Keratinocyte (primary cell): Measurements from ENCODE around the gene TAC3.
"Not testable (repeated sequence)": the region's sequence is repeated elsewhere in the genome, so short reads cannot be mapped to it uniquely, and the experiment has no call there.

ENCODE experiments used
- EZH2 ChIP-seq: IDR thresholded peaks from one replicate; pipeline ENCODE4 v1.6.1; 2012; ENCODE audit warnings: inconsistent platforms, mild to moderate bottlenecking, low read length, moderate library complexity
- TF ChIP-seq, protein P1 (sequence below), 3 experiments: IDR thresholded peaks in 1 of 3; conservative IDR thresholded peaks in 1 of 3; optimal IDR thresholded peaks in 1 of 3; 2 replicates in 2 of 3; 3 replicates in 1 of 3; pipeline versions ENCODE3 to v1.5.1; 2011; ENCODE audit warnings: low read length in 3 of 3, mild to moderate bottlenecking in 3 of 3, moderate library complexity in 2 of 3, control low read depth in 1 of 3, inconsistent platforms in 1 of 3; ENCODE audit not compliant: insufficient read depth in 2 of 3; ENCODE audit errors: extremely low read depth in 1 of 3

- TF ChIP-seq, protein P1, sequence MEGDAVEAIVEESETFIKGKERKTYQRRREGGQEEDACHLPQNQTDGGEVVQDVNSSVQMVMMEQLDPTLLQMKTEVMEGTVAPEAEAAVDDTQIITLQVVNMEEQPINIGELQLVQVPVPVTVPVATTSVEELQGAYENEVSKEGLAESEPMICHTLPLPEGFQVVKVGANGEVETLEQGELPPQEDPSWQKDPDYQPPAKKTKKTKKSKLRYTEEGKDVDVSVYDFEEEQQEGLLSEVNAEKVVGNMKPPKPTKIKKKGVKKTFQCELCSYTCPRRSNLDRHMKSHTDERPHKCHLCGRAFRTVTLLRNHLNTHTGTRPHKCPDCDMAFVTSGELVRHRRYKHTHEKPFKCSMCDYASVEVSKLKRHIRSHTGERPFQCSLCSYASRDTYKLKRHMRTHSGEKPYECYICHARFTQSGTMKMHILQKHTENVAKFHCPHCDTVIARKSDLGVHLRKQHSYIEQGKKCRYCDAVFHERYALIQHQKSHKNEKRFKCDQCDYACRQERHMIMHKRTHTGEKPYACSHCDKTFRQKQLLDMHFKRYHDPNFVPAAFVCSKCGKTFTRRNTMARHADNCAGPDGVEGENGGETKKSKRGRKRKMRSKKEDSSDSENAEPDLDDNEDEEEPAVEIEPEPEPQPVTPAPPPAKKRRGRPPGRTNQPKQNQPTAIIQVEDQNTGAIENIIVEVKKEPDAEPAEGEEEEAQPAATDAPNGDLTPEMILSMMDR (optimal IDR thresholded peaks at IDR 0.05 in 1 of 3, IDR thresholded peaks at IDR 0.05 in 1 of 3, conservative IDR thresholded peaks at IDR 0.05 in 1 of 3; ENCODE audit: extremely low read depth in 1 of 3, insufficient read depth in 2 of 3, low read length in 3 of 3) = peak; percentile 8 to 19 (median 13)
- TF ChIP-seq EZH2 = not testable (repeated sequence)
Observed at GRCh38 chr12:56985714-56986113, 30.6 kb downstream of the TAC3 start.
